NB4 (cell line): ENCODE data around the gene SIK2.

ENCODE experiments used
- POLR2A ChIP-seq: IDR thresholded peaks from 2 replicates; pipeline ENCODE4 v1.6.1; 2011; ENCODE audit warnings: mild to moderate bottlenecking; ENCODE audit not compliant: insufficient read length; ENCODE audit errors: extremely low read depth
- TF ChIP-seq, protein P1 (sequence below): IDR thresholded peaks from one replicate; pipeline ENCODE4 v1.5.1; 2012; ENCODE audit warnings: low read depth, low read length
- TF ChIP-seq, protein P2 (sequence below): IDR thresholded peaks from 2 replicates; pipeline ENCODE4 v1.6.1; 2011; ENCODE audit warnings: low read depth, low read length

DNA sequence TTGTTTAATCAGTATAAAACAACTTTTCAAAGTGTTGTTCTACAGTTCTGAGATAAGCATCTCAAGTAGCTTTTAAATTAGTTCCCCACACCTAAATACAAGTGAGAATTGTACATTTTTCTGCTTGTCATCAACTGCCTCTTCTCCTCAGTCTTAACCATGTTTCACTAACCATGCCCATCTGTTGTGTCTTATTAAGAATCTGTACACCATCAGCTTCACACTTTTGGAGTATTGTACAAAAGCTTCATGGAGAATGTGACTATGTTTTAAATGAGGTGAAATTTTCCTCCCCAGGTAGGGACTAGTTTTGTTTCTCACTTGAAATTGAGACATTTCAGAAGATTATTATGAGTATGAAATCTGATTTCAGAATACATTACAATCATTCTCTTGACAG, 52.4 kb downstream of the SIK2 start:
- TF ChIP-seq, protein P1, sequence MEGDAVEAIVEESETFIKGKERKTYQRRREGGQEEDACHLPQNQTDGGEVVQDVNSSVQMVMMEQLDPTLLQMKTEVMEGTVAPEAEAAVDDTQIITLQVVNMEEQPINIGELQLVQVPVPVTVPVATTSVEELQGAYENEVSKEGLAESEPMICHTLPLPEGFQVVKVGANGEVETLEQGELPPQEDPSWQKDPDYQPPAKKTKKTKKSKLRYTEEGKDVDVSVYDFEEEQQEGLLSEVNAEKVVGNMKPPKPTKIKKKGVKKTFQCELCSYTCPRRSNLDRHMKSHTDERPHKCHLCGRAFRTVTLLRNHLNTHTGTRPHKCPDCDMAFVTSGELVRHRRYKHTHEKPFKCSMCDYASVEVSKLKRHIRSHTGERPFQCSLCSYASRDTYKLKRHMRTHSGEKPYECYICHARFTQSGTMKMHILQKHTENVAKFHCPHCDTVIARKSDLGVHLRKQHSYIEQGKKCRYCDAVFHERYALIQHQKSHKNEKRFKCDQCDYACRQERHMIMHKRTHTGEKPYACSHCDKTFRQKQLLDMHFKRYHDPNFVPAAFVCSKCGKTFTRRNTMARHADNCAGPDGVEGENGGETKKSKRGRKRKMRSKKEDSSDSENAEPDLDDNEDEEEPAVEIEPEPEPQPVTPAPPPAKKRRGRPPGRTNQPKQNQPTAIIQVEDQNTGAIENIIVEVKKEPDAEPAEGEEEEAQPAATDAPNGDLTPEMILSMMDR: no peak
- no peak for TF ChIP-seq POLR2A
- TF ChIP-seq, protein P2, sequence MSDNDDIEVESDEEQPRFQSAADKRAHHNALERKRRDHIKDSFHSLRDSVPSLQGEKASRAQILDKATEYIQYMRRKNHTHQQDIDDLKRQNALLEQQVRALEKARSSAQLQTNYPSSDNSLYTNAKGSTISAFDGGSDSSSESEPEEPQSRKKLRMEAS: no peak
